Fibroblast of the conjunctiva (primary cell): ENCODE data around the gene SLC25A18.
"Not testable (repeated sequence)": the region's sequence is repeated elsewhere in the genome, so short reads cannot be mapped to it uniquely, and the experiment has no call there.

Source experiments
- DNase-seq: peaks from one replicate; pipeline ENCODE4 v3.0.0-alpha.2; 2010; ENCODE audit warnings: low read depth

SLC25A18 gene

DNA sequence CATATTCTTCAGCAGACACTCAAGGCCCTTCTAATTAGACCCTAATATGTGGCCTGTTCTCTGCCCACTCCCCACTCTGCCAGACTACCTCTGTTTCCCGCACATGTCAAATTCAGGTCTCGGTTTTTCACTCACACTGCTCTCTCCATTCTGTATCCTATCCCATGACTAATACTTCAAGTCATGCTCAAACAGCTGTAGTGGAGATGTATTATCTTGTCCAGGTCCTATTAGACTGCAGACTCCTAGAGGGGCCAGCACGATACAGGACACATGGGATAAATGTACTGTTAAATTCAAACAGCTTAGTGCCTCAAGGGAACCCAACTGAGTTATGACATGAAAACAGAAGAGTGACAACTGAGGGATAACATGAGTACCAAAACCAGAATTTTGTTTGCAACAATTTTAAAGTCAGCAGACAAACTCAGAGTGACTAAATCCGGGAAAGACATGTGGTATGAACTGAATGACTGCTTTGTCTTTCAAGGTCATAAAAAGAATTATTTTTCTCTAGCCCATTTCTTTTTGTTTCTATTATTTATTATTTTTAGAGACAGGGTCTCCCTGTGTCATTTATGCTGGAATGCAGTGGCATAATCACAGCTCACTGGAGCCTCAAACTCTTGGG is 44.7 kb downstream of the SLC25A18 start:
- no peak for DNase-seq

DNA sequence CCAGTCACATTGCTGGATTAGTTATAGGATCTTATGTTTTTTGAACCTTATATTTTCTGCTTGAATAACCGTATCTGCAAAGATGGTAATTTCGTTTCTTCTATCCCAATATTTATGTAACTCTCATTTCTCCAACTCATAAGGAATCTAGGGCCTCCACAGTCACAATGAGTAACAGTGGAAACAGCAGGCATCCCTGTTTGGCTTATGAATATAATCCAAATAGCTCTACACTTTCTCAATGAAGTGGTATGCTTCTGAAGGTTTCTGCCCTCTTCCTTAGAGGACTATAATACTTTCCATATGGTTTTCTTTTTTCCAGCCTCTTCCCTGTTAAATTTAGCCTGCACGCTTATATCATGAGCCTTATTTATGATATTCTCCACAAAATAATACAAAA is 48.8 kb downstream of the SLC25A18 start:
- no peak for DNase-seq

DNA sequence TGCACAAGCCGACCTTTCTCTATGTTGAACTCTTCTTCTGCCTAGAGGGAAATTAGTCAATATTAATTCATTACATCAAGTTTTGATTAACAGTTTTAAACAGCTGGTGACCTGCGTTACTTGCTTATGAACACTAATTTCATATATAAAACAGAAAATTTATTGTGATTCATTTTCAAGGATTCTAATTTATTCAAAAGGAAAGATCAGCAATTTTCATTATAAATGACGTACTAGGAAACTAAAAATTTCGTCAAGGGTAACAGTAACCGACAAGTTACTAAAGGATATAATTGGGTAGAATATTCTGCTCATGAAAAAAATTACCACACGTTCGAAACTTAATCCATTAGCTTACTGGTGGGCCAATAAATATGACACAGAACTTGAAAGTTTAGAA is 50.0 kb downstream of the SLC25A18 start:
- DNase-seq = no peak

DNA sequence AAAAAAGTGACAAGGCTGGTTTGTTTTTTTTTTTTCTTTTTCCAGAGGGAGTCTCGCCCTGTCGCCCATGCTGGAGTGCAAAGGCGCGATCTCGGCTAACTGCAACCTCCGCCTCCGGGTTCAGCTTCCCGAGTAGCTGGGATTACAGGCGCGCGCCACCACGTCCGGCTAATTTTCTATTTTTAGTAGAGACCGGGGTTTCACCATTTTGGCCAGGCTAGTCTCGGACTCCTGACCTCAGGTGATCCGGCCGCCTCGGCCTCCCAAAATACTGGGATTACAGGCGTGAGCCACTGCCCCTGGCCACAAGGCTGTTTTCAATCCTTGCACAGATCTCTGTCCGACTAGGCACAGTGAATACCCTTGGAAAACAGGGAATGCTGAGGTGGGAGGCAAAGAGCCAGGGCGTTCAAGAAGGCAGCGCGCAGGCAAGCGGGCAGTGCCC is 64.7 kb downstream of the SLC25A18 start:
- DNase-seq = no peak

DNA sequence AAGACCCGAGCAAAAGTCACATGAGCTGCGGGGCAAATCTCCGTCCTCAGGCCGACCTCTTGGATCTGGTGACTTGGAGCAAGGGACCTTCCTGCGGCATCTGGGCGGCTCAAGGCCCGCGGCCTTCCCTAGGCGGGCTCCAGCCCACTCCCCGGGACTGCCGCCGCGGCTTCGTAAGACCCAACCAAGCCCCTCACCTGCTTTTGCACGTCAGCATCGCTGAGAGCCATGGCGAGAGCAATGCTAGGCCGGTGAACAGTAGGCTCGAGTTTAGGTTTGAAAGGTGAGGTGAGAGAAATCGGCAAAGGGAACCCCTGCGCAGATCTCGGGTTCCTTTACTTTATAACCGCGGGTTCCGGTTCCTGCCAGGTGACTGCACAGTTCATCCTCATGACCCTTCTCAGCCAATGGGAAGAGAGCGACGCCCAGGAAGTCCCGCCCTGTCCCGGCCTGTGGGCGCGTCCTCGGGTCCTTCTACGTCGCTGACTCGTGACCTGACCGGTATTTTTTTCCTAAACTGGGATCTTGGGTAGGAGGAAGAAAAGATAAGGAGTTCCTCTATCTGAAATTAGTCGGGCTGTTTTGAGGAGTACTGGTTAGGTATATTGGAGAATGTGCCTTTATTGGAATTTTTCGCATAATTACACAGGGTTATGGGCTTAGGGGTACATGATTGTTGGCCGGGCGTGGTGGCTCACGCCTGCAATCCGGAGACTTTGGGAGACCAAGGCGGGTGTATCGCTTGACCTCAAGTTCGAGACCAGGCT is 65.3 kb downstream of the SLC25A18 start, which contains the start of gene ATP6V1E1:
Gene ATP6V1E1 (minus strand): TSS at position 344 of the 767 bp plus-strand sequence. CDS start 114 bp downstream, at position 230.
- DNase-seq = peak; percentile 94

DNA sequence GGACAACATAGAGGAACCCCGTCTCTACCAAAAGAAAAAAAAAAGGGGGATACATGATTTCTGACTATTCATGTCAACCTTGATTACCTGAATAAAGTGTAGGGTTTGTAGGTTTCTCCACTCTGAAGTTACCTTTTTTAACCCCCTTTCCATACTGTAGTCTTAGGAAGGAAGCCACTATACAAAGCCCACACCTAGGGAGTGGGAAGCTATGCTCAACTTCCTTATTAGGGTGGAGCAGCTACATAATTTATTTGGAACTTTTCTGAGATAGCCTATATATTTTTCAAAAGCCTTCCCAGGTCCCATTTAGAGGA is 65.8 kb downstream of the SLC25A18 start:
- no peak for DNase-seq

DNA sequence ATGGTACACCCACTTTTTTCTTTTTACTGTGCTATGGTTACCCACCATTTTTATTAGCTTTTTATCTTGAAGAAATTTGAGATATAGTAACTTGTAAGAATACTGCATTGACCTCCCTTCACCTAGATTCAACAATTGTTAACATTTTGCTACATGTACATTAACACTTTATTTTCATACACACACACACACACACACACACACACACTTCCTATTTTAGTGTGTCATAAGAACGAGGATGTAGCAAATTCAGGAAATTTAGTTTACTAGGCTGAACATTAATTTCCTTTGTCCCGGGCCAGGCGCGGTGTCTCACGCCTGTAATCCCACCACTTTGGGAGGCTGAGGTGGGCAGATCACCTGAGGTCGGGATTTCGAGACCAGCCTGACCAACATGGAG is 66.3 kb downstream of the SLC25A18 start:
- no peak for DNase-seq

DNA sequence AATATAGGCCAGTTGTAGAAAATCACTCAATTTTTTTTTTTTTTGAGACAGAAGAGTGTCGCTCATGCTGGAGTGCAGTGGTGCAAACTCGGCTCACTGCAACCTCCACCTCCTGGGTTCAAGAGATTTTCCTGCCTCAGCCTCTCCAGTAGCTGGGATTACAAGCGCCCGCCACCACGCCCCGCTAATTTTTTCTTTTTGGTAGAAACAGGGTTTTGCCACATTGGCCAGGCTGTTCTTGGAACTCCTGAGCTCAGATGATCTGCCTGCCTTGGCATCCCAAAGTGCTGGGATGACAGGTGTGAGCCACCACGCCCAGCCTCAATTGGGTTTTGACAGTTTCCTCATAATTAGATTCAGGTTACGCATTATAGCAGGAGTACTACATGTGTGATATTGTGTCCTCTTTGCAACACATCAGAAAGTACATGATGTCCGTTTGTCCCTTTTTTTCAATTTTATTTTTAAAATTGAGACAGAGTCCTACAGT is 67.8 kb downstream of the SLC25A18 start:
- no peak for DNase-seq

DNA sequence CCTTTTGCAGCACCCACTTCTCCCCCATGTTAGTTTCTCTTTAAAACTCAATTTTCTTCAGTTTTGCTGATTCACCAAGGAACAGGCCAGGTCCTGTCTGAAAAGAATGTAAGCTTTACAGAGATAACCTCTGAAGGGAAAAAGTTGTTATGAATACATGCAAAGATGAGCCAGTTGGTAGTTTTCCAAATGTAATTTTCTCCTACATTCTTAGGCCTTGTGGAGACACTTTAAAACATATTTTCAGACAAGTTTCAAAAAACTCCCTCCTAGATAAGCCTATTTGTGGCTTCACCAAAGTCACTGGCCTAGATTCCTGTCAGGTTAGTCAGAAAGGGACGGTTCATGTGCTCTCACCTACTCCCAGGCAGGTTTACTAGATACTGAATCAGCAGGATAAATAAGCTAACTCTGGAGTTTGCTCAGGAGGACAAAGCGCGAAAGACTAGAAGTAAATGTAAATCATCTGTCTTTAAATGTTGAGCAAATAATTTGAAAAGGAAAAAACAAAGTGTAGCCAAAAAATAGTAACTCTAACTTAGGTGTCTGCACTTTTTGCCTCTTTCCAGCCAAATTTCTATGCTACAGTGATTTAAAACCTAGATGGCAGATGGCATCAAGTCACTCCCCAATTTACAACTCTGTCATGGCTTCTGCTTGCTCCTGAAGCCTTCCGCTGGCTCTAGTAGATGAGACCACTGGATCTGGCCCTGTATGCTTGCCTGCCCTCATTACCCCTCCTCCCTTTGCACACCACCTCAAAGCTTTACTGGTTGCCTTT is 70.1 kb downstream of the SLC25A18 start:
- no peak for DNase-seq

DNA sequence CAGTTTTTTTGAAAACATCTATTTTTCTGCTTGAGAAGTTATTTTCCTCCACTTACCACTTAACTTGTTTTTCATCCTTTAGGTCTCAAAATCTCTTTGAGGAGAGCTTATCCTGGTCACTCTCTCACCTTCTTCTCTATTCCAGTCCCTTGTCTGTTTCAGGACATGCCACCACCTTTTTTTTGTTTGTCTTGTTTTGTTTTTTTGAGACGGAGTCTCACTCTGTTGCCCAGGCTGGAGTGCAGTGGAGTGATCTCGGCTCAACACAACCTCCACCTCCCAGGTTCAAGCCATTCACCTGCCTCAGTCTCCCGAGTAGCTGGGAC is 70.7 kb downstream of the SLC25A18 start:
- DNase-seq = no peak

DNA sequence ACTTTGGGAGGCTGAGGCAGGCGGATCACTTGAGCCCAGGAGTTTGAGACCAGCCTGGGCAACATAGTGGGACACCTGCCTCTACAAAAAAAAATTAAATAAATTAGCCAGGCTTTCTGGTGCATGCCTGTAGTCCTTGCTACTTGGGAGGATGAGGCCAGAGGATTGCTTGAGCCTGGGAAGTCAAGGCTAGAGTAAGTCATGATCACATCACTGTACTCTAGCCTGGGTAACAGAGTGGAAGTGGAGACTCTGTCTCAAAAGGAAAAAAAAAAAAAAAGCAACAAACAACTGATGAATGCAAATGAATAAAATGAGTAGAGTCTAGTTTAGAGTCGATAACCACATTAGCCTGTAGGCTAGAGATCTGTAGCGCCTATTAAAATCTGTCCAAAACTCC is 71.4 kb downstream of the SLC25A18 start:
- DNase-seq = no peak

DNA sequence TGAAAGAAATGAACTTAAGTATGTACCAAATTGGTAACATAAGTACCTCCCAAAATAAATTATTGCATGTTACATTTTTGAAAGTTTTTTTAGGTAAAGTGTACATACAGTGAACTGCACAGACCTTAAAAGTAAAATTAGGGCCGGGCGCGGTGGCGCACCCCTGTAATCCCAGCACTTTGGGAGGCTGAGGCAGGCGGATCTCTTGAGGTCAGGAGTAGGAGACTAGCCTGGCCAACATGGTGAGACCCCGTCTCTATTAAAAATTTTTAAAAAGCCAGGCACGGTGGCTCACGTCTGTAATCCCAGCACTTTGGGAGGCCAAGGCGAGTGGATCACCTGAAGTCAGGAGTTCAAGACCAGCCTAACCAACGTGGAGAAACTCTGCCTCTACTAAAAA is 73.6 kb downstream of the SLC25A18 start:
- DNase-seq = not testable (repeated sequence)

DNA sequence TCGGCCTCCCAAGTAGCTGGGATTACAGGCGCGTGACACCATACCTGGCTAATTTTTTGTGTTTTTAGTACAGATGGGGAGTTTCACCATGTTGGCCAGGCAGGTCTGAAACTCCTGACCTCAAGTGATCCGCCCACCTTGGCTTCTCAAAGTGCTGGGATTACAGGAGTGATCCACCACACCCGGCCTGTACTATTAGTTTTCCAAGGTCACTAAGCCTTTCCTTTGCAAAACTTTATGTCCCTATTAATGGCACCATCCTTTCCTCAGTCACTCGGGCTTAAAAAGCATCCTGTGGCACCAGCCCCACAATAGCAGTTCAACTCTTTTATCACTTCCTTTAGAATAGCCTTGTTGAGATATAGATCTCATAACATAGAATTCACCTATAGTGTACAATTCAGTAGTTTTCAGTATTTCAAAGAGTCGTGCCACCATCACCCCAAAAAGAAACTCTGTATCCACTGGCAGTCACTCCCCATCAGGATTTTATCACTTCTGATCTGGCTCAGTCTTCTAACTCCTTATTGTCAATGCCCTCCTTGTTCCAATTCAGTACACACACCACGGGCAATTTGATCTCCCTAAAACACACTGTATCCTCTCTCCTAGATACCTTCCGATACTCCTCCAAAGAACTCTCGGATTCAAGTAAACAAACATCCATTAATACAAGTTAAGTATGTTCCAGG is 74.3 kb downstream of the SLC25A18 start:
- no peak for DNase-seq

DNA sequence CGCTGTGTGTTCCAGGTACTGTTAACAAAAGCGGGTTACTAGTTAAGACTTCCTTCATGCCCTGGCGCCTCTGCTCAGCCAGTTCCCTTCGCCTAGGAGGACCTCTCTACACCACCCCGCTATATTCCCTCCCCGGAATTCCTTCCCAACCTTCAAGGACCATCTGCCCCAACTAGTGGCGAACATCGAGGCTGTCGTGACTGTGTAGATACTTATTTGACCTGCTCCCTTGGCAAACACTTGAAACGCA is 74.8 kb downstream of the SLC25A18 start:
- no peak for DNase-seq

DNA sequence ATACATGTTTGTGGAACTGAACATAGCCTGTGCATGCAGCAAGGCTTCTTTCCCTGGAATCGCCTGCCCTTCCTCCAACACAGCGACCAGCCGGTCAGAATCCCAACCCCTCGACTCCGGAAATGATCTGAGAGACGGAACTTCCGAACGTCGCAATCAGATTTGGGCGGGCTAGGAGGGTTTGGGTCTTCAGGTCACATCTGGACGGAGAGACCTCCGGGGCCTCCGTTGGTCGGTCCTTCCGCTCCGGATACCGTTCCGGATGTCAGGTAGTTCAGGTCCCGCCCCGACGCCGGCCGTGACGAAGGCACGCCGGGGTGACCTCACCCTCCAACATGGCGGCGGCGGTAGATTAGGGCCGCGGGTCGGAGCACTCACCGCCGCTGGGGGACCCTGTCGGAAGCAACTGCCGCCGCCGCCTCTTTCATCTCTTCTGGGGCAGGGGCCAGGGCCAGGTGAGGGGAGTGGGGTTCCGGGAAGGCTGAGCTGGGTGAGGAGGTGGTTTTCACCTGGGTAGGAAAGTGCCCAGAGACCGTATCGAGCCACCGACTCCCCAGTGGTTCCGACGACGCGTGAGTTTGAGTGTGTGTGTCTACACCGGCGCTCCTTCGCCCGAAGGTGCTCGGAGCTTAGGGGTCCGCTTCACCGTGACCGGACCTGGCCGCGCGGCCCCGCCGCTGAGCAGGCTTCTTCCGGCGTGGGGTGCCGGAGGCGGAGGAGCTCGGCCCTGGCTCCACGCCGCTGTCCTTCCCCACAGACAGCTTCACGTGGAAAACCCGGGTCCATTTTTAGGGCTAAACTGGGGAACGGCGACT is 75.3 kb downstream of the SLC25A18 start, which contains the start of gene BCL2L13:
Gene BCL2L13 (plus strand): TSS at position 326 of the 815 bp plus-strand sequence. CDS start 16,955 bp downstream, outside the sequence.
- peak; percentile 89 for DNase-seq

DNA sequence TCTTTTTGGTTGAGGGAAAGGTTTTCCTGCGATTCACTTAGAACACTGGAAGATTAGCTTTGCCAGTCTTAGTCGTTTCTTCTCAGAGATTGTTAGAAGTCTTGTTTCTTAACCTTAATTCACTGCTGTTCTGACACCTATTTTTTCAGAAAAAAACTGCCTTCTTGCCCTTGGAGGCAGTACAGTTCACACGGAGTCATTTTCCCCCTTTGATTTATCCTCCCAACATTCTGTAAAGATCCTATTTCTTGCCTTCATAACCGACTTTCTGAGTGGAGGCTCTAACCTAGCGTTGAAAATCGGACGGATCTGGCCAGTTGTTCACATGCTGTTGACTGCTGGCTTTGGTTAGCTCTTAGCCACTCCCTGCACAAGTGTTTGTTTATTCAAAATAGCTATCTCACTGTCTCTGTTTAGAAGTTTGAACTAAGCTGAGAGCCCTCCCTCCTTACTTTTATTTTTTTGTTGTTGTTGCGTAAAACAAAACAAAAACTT is 76.0 kb downstream of the SLC25A18 start:
- peak; percentile 41 for DNase-seq
